ENCODE results near the gene KIAA1217.

GRCh38 chr10:24589265-24589664 lies 380.3 kb downstream of the KIAA1217 start:
- TF ChIP-seq MAX (CRISPR knock-in tag; IDR thresholded peaks at IDR 0.05) = no peak
- TF ChIP-seq TP53 (CRISPR knock-in tag; IDR thresholded peaks at IDR 0.05) = no peak
- no peak for TF ChIP-seq ESRRA (CRISPR knock-in tag; IDR thresholded peaks at IDR 0.05; ENCODE audit: borderline replicate concordance)
- TF ChIP-seq CTCF (IDR thresholded peaks at IDR 0.05) = no peak
- TF ChIP-seq TCF7 (CRISPR knock-in tag; IDR thresholded peaks at IDR 0.05; ENCODE audit: low read depth) = no peak
- no peak for TF ChIP-seq IRF2 (CRISPR knock-in tag; IDR thresholded peaks at IDR 0.05; ENCODE audit: borderline replicate concordance, low read depth)
- TF ChIP-seq NFYB (CRISPR knock-in tag; conservative IDR thresholded peaks at IDR 0.05; ENCODE audit: low read depth) = no peak
